ENCODE results near the gene IL1RAPL1. TPM values are rescaled to one million over a fixed set of nuclear protein-coding genes. Genes with fewer than 3 reads are reported as not detected.

Gene IL1RAPL1
- total RNA-seq, 1 donor = 1.3 TPM

DNA sequence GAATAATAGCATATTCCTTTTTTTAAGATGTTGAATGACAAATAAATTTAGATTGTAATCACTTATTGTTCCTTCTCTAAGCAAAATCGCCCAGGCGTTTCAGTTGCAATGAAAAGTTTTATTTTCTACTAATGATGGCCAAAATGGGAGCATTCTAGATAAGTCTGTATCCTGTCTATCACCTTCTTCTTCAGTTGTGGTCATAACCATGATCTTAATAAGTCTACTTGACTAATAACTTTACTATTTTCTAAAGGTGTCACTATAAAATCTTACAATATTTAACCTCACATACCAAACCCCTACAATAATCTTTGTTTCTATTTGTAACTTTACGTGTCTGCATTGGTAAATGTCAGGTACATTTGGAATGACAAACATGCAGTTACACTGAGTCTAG is 904.4 kb downstream of the IL1RAPL1 start:
- H3K4me3 ChIP-seq (ENCODE audit: low read depth, low read length) = no peak overlapping the region
- DNase-seq (ENCODE audit: low read depth) = no peak
- TF ChIP-seq, protein P1, sequence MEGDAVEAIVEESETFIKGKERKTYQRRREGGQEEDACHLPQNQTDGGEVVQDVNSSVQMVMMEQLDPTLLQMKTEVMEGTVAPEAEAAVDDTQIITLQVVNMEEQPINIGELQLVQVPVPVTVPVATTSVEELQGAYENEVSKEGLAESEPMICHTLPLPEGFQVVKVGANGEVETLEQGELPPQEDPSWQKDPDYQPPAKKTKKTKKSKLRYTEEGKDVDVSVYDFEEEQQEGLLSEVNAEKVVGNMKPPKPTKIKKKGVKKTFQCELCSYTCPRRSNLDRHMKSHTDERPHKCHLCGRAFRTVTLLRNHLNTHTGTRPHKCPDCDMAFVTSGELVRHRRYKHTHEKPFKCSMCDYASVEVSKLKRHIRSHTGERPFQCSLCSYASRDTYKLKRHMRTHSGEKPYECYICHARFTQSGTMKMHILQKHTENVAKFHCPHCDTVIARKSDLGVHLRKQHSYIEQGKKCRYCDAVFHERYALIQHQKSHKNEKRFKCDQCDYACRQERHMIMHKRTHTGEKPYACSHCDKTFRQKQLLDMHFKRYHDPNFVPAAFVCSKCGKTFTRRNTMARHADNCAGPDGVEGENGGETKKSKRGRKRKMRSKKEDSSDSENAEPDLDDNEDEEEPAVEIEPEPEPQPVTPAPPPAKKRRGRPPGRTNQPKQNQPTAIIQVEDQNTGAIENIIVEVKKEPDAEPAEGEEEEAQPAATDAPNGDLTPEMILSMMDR (IDR thresholded peaks at IDR 0.05; ENCODE audit: insufficient read depth, low read depth, low read length) = no peak

- no peak overlapping the region for H3K4me3 ChIP-seq (ENCODE audit: low read depth, low read length)
- DNase-seq (ENCODE audit: low read depth) = peak; percentile 23
- TF ChIP-seq, protein P1 (IDR thresholded peaks at IDR 0.05; ENCODE audit: insufficient read depth, low read depth, low read length) = no peak
Measured at GRCh38 chrX:29496636-29497180, 909.5 kb downstream of the IL1RAPL1 start.

DNA sequence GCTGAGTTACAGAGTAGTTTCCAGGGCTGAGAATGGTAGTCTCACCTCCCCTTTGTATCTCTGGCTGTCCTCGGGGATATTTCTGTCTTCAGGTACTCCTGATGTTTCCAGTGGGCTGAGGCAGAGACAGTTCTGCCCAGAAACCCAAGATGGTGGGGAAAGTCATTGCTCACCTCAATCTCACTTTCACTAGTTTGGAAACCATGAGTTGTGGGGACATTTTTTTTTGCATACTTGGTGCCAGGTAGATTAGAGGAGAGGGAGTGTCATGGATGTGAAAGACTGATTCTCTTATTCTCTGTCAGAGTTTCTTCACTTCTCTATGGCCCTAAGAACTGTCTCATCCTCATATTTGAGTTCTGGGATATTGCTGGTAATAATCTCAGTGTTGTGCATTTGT is 919.5 kb downstream of the IL1RAPL1 start:
- TF ChIP-seq, protein P1 (IDR thresholded peaks at IDR 0.05; ENCODE audit: insufficient read depth, low read depth, low read length) = no peak
- DNase-seq (ENCODE audit: low read depth) = no peak
- no peak overlapping the region for H3K4me3 ChIP-seq (ENCODE audit: low read depth, low read length)

DNA sequence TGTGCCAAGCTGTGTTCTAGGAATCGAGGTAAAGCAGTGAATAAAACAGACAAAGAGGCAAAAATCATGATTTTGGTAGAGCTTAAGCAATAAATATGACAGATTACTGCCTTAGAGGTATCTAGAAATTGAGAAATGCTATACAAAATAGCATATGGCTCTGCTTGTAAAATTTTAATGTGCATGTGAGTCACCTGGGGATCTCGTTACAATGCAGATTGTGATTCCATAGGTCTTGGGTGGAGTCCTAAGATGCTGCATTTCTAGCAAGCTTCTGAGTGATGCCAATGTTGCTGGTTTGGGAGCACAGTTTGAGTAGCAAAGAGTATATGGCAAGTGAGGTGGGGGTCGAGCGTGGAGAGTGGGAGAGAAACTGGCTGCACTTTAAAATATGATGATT is 930.9 kb downstream of the IL1RAPL1 start:
- peak; percentile 22 for DNase-seq (ENCODE audit: low read depth)
- TF ChIP-seq, protein P1 (IDR thresholded peaks at IDR 0.05; ENCODE audit: insufficient read depth, low read depth, low read length) = no peak
- no peak overlapping the region for H3K4me3 ChIP-seq (ENCODE audit: low read depth, low read length)

GRCh38 chrX:29528281-29528680 is 941.0 kb downstream of the IL1RAPL1 start:
- H3K4me3 ChIP-seq (ENCODE audit: low read depth, low read length) = no peak overlapping the region
- no peak for DNase-seq (ENCODE audit: low read depth)
- TF ChIP-seq, protein P1 (IDR thresholded peaks at IDR 0.05; ENCODE audit: insufficient read depth, low read depth, low read length) = no peak

GRCh38 chrX:29530501-29530900 is 943.3 kb downstream of the IL1RAPL1 start:
- TF ChIP-seq, protein P1 (IDR thresholded peaks at IDR 0.05; ENCODE audit: insufficient read depth, low read depth, low read length) = no peak
- DNase-seq (ENCODE audit: low read depth) = peak; percentile 61
- no peak overlapping the region for H3K4me3 ChIP-seq (ENCODE audit: low read depth, low read length)

GRCh38 chrX:29531336-29531735 is 944.1 kb downstream of the IL1RAPL1 start:
- no peak for DNase-seq (ENCODE audit: low read depth)

More at GRCh38 chrX:29531336-29531735, 944.1 kb downstream of the IL1RAPL1 start:
- H3K4me3 ChIP-seq (ENCODE audit: low read depth, low read length) = no peak overlapping the region
- TF ChIP-seq, protein P1 (IDR thresholded peaks at IDR 0.05; ENCODE audit: insufficient read depth, low read depth, low read length) = no peak

Data from fibroblast of villous mesenchyme (primary cell).